K562 (cell line): ENCODE data around the gene MBD2. TPM values are rescaled to one million over a fixed set of nuclear protein-coding genes. Genes with fewer than 3 reads are reported as not detected.

ENCODE experiments used
- ATAC-seq: fragments of 200-7000 bp; cut with Tn5 transposase; 3 replicates; pipeline ENCODE4 v1.9.1; 2020; ENCODE audit warnings: moderate library complexity
- BruUV-seq: library from RNA; stranded (reverse); fragments of 400-500 nt; replicated peaks from 2 replicates; lab custom pipeline; 2021; lab: Mats Ljungman, UMichigan
- CTCF ChIA-PET: fragments of 300-600 bp; formaldehyde crosslinking; extraction: SDS; loops from one replicate; lab custom pipeline; 2021; ENCODE audit warnings: low intra/inter-chr PET ratio; lab: Yijun Ruan, JAX
- POLR2A ChIA-PET: fragments of 300-600, 350-650 bp; sonication (Branson Sonifier 250); formaldehyde crosslinking; extraction: SDS; loops from one replicate; lab custom pipeline; 2021; ENCODE audit warnings: antibody characterized with exemption, inconsistent platforms; lab: Yijun Ruan, JAX
- DNase-seq, 4 experiments: peaks; one replicate each; pipeline versions ENCODE4 v3.0.0 to v3.0.0-alpha.2; 2011 to 2018; ENCODE audit warnings: low spot score in 3 of 4, mixed read lengths in 3 of 4; ENCODE audit errors: extremely low read depth in 1 of 4
- FAIRE-seq: peaks from 2 replicates; lab custom pipeline; 2011; peaks lifted over from hg19 to GRCh38; lab: Jason Lieb, UNC
- H2AFZ ChIP-seq: 2 replicates; pipeline ENCODE4 v1.6.0; 2011; ENCODE audit warnings: low read depth, low read length, control low read depth, inconsistent platforms
- H3K27ac ChIP-seq: fragments of 200-600 bp; 3 replicates; pipeline ENCODE4 v1.8.0; 2011; ENCODE audit warnings: low read depth, mild to moderate bottlenecking, control low read depth, inconsistent platforms, low read length, moderate library complexity, mixed read lengths; ENCODE audit errors: extremely low read depth
- H3K27me3 ChIP-seq, 2 experiments: fragments of 300-600 bp in 1 of 2; 2 replicates in 1 of 2; 3 replicates in 1 of 2; pipeline versions ENCODE4 v1.6.0 to v1.8.0; 2011; ENCODE audit warnings: inconsistent platforms in 2 of 2, low read length in 2 of 2, mild to moderate bottlenecking in 1 of 2, mixed read lengths in 1 of 2, moderate library complexity in 1 of 2; ENCODE audit not compliant: control insufficient read depth in 2 of 2, insufficient read depth in 2 of 2
- H3K36me3 ChIP-seq: fragments of 300-600 bp; 3 replicates; pipeline ENCODE4 v1.8.0; 2011; ENCODE audit warnings: mild to moderate bottlenecking, low read length, inconsistent platforms; ENCODE audit not compliant: control insufficient read depth, insufficient read depth
- H3K4me1 ChIP-seq, 2 experiments: fragments of 200-600 bp in 1 of 2; replicated peaks in 1 of 2; 2 replicates in 1 of 2; 3 replicates in 1 of 2; pipeline versions ENCODE4 v1.5.1 to v1.8.0; 2011; ENCODE audit warnings: inconsistent platforms in 2 of 2, low read length in 2 of 2, mild to moderate bottlenecking in 1 of 2, mixed read lengths in 1 of 2, moderate library complexity in 1 of 2; ENCODE audit not compliant: control insufficient read depth in 2 of 2, insufficient read depth in 2 of 2
- H3K4me2 ChIP-seq: 2 replicates; pipeline ENCODE4 v1.6.1; 2011; ENCODE audit warnings: low read length, control low read depth, inconsistent platforms, mixed read lengths; ENCODE audit not compliant: insufficient read depth
- H3K4me3 ChIP-seq: fragments of 200-600 bp; sonication (generic), shearing (Covaris generic); 2 replicates; pipeline ENCODE4 v1.5.1; 2016; ENCODE audit warnings: control low read depth, inconsistent platforms
- H3K79me2 ChIP-seq: fragments of 200-600 bp; 3 replicates; pipeline ENCODE4 v1.8.0; 2011; ENCODE audit warnings: low read length, inconsistent platforms; ENCODE audit not compliant: control insufficient read depth, insufficient read depth
- H3K9ac ChIP-seq, 2 experiments: 2 replicates each; pipeline versions ENCODE4 v1.6.0 to v1.6.1; 2011; ENCODE audit warnings: low read depth in 2 of 2, low read length in 2 of 2, control low read depth in 1 of 2, inconsistent platforms in 1 of 2, mild to moderate bottlenecking in 1 of 2, mixed read lengths in 1 of 2; ENCODE audit not compliant: insufficient read depth in 1 of 2
- H3K9me1 ChIP-seq: one replicate; pipeline ENCODE4 v1.6.0; 2011; ENCODE audit warnings: inconsistent platforms, mild to moderate bottlenecking, low read length, moderate library complexity; ENCODE audit not compliant: control insufficient read depth, insufficient read depth
- H3K9me3 ChIP-seq: replicated peaks from 2 replicates; pipeline ENCODE4 v1.5.1; 2011; ENCODE audit warnings: low read depth, low read length, inconsistent platforms; ENCODE audit not compliant: control insufficient read depth, insufficient read depth
- H4K20me1 ChIP-seq: replicated peaks from 2 replicates; pipeline ENCODE4 v1.6.1; 2011; ENCODE audit warnings: low read length, inconsistent platforms, mixed read lengths; ENCODE audit not compliant: control insufficient read depth, insufficient read depth
- ARNT ChIP-seq, 2 experiments: fragments of 450-650 bp; IDR thresholded peaks; 2 replicates each; pipeline ENCODE4 v1.6.1; 2016; ENCODE audit warnings: mild to moderate bottlenecking in 1 of 2
- BHLHE40 ChIP-seq: IDR thresholded peaks from 2 replicates; pipeline ENCODE4 v1.6.1; 2011; ENCODE audit warnings: low read length, improper control_type of control experiment
- FIP1L1 ChIP-seq: fragments of 200-400 bp; formaldehyde crosslinking; IDR thresholded peaks from 2 replicates; pipeline ENCODE4 v1.6.1; 2018; ENCODE audit warnings: mild to moderate bottlenecking, low read depth, low read length; ENCODE audit not compliant: poor library complexity, severe bottlenecking
- MEIS2 ChIP-seq: fragments of 450-650 bp; IDR thresholded peaks from 2 replicates; pipeline ENCODE4 v1.6.1; 2014; ENCODE audit warnings: mild to moderate bottlenecking; ENCODE audit not compliant: partially characterized antibody
- NUFIP1 ChIP-seq: fragments of 450-650 bp; IDR thresholded peaks from 2 replicates; pipeline ENCODE4 v1.6.1; 2018; ENCODE audit not compliant: partially characterized antibody
- RAD21 ChIP-seq, 2 experiments: fragments of 250-450 bp in 1 of 2; fragments of 450-650 bp in 1 of 2; sonication (Bioruptor Pico) in 1 of 2; formaldehyde crosslinking in 1 of 2; IDR thresholded peaks in 1 of 2; conservative IDR thresholded peaks in 1 of 2; 2 replicates each; pipeline versions ENCODE4 v1.4.0 to v1.8.0; 2020 to 2022; ENCODE audit warnings: mild to moderate bottlenecking in 2 of 2, moderate library complexity in 1 of 2
- RBBP5 ChIP-seq: fragments of 200-600 bp; sonication (generic); IDR thresholded peaks from 2 replicates; pipeline ENCODE4 v1.6.1; 2012; ENCODE audit warnings: borderline replicate concordance, mild to moderate bottlenecking, low read length, control low read depth, inconsistent platforms; ENCODE audit not compliant: insufficient read depth, poor library complexity, severe bottlenecking
- RFX7 ChIP-seq: fragments of 250-450 bp; sonication (Bioruptor Pico); IDR thresholded peaks from 2 replicates; pipeline ENCODE4 v1.5.1; 2021; ENCODE audit warnings: mild to moderate bottlenecking
- SMAD1 ChIP-seq: fragments of 150-350 bp; IDR thresholded peaks from 2 replicates; pipeline ENCODE4 v1.6.1; 2014; ENCODE audit warnings: low read length, low read depth; ENCODE audit not compliant: partially characterized antibody
- TAF1 ChIP-seq: IDR thresholded peaks from 2 replicates; pipeline ENCODE4 v1.6.1; 2011; ENCODE audit warnings: mild to moderate bottlenecking, low read length, moderate library complexity; ENCODE audit not compliant: insufficient read depth, control insufficient read depth, severe bottlenecking; ENCODE audit errors: extremely low read depth
- ZNF239 ChIP-seq: fragments of 250-450 bp; sonication (Bioruptor Pico); IDR thresholded peaks from 2 replicates; pipeline ENCODE4 v1.4.0; 2020; ENCODE audit warnings: mild to moderate bottlenecking
- WGBS: fragments of 100-300 bp; shearing (Covaris generic); methylation state at CpG from one replicate; pipeline ENCODE4 v1.1.6; 2016; ENCODE audit warnings: low coverage, mixed read lengths; ENCODE audit not compliant: insufficient coverage; ENCODE audit errors: missing lambda C conversion rate; 5-methylcytosine and 5-hydroxymethylcytosine counted together
- in situ Hi-C: fragments of 300-500 bp; cut with MboI; formaldehyde crosslinking; loops from 4 replicates; pipeline ENCODE4 v1.15.0; 2018; ENCODE audit warnings: inconsistent platforms, mixed read lengths
- intact Hi-C: fragments of 100-400 bp; cut with micrococcal nuclease; formaldehyde crosslinking; loops from 2 replicates; pipeline ENCODE4 v1.14.2; 2022
- polyA plus RNA-seq, 8 experiments: library from polyadenylated mRNA; depleted of rRNA in 4 of 8; stranded (reverse) in 5 of 8; unstranded in 3 of 8; fragments of >200 nt; fragmentation: Nextera tagmentation in 2 of 8; fragmentation: Illumina TruSeq in 1 of 8; extraction: Ambion mirVana in 2 of 8; extraction: Trizol in 1 of 8; gene quantifications; 2 replicates each; pipeline versions ENCODE4 v1.2.1 to v1.2.3, GENCODE V29; 2011 to 2014; ENCODE audit warnings: inconsistent platforms in 1 of 8, missing spikeins in 1 of 8
- total RNA-seq, 7 experiments: library from RNA; depleted of rRNA in 6 of 7; stranded (reverse); fragments of >200 nt in 6 of 7; fragmentation: Illumina TruSeq in 2 of 7; extraction: Trizol in 2 of 7; gene quantifications; 2 replicates each; pipeline versions ENCODE4 v1.2.1 to v1.2.3, GENCODE V29; 2011 to 2021; ENCODE audit warnings: low replicate concordance in 1 of 7
- TF ChIP-seq, protein P1 (sequence below): sonication (generic); formaldehyde crosslinking; IDR thresholded peaks from 2 replicates; pipeline ENCODE4 v1.8.1; 2023; ENCODE audit warnings: mild to moderate bottlenecking, missing genetic modification reagents
- TF ChIP-seq, protein P2 (sequence below), 3 experiments: IDR thresholded peaks in 2 of 3; conservative IDR thresholded peaks in 1 of 3; 2 replicates each; pipeline ENCODE4 v1.5.1; 2011 to 2012; ENCODE audit warnings: low read length in 3 of 3, mild to moderate bottlenecking in 3 of 3, control low read depth in 2 of 3, improper control_type of control experiment in 1 of 3, inconsistent platforms in 1 of 3, low read depth in 1 of 3, mixed read lengths in 1 of 3, moderate library complexity in 1 of 3; ENCODE audit not compliant: insufficient read depth in 2 of 3

The MBD2 gene
- total and polyA plus RNA-seq, 9 of the 15 experiments (the other 6 are each of a cell fraction or from before 2014, with no cell fraction given): 4.4 to 40.2 (median 13.9) TPM

DNA sequence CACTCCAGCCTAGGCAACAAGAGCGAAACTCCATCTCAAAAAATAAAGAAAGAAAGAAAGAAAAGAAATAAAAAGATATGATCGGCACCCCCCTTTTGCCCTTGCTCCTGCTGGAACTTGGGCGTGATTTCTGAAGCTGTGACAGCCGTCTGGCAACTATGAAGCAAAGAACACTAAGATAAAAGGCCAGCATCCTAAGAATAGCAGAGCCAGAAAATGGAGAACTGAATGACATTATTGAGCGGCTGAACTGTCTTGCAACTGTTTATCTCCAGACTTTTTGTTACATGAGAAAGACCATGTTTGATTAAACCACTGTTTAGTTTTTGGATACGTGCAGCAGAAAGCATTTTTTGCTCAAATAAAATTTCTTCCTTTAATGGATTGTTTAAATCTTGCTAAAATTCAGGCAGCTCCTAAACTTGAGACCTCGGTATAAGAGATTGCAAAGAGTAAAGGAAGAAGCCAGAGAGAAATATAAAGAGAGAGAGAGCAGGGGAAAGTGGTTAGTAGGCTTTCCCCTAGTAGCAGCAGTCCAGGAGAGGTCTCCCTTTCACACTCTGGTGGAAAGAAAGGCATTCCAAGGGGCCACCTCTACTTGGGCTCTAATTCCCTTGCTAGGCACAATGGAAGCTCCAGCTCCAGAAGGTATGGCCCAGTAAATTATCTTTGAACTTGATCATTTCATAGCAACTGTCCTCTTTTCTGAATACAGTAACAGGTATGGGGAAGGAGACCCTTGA is 8.2 kb upstream of the MBD2 start:
- BruUV-seq: no TSS peak
- POLR2A ChIA-PET: no interaction called here
- FAIRE-seq: peak; percentile 26

More for the DNA sequence above, 8.2 kb upstream of the MBD2 start:
- H3K79me2 ChIP-seq: no peaks in the 10 kb centered on the region
- in situ Hi-C loops: no loop called here
- H3K4me3 ChIP-seq: no peak overlapping the region
- no peaks in the 10 kb centered on the region for H3K36me3 ChIP-seq
- no peak for DNase-seq
- H3K9me3 ChIP-seq: no peaks in the 10 kb centered on the region
- H3K9me1 ChIP-seq: no peaks in the 10 kb centered on the region
- no peaks in the 10 kb centered on the region for H4K20me1 ChIP-seq
- no peaks in the 10 kb centered on the region for H3K27me3 ChIP-seq
- H2AFZ ChIP-seq: peak overlapping the region; percentile 79
- H3K9ac ChIP-seq: no peak overlapping the region
- peaks cover 0 to 10% of the 10 kb centered on the region in 2 experiments; a peak in 2 of 5 replicates for H3K4me1 ChIP-seq
- no peak for TF ChIP-seq MEIS2
- TF ChIP-seq FIP1L1: no peak
- no peak for TF ChIP-seq ZNF239 (CRISPR knock-in tag)
- no peak for TF ChIP-seq NUFIP1
- TF ChIP-seq RFX7: no peak
- no peak for TF ChIP-seq BHLHE40
- TF ChIP-seq TAF1: no peak
- TF ChIP-seq RAD21 (CRISPR knock-in tag; conservative IDR thresholded peaks at IDR 0.05 in 1 of 2, IDR thresholded peaks at IDR 0.05 in 1 of 2): peak; percentile 30 to 34; a peak in 3 of 4 replicates
- TF ChIP-seq ARNT (IDR thresholded peaks at IDR 0.05): no peak
- TF ChIP-seq, protein P1, sequence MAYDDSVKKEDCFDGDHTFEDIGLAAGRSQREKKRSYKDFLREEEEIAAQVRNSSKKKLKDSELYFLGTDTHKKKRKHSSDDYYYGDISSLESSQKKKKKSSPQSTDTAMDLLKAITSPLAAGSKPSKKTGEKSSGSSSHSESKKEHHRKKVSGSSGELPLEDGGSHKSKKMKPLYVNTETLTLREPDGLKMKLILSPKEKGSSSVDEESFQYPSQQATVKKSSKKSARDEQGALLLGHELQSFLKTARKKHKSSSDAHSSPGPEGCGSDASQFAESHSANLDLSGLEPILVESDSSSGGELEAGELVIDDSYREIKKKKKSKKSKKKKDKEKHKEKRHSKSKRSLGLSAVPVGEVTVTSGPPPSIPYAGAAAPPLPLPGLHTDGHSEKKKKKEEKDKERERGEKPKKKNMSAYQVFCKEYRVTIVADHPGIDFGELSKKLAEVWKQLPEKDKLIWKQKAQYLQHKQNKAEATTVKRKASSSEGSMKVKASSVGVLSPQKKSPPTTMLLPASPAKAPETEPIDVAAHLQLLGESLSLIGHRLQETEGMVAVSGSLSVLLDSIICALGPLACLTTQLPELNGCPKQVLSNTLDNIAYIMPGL: no peak
- TF ChIP-seq RBBP5: no peak
- no peak for TF ChIP-seq SMAD1
- TF ChIP-seq, protein P2, sequence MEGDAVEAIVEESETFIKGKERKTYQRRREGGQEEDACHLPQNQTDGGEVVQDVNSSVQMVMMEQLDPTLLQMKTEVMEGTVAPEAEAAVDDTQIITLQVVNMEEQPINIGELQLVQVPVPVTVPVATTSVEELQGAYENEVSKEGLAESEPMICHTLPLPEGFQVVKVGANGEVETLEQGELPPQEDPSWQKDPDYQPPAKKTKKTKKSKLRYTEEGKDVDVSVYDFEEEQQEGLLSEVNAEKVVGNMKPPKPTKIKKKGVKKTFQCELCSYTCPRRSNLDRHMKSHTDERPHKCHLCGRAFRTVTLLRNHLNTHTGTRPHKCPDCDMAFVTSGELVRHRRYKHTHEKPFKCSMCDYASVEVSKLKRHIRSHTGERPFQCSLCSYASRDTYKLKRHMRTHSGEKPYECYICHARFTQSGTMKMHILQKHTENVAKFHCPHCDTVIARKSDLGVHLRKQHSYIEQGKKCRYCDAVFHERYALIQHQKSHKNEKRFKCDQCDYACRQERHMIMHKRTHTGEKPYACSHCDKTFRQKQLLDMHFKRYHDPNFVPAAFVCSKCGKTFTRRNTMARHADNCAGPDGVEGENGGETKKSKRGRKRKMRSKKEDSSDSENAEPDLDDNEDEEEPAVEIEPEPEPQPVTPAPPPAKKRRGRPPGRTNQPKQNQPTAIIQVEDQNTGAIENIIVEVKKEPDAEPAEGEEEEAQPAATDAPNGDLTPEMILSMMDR (IDR thresholded peaks at IDR 0.05 in 2 of 3, conservative IDR thresholded peaks at IDR 0.05 in 1 of 3; ENCODE audit: insufficient read depth in 2 of 3, low read depth in 1 of 3, low read length in 3 of 3): peak in 1 of 3 experiments; percentile 27; a peak in 1 of 6 replicates
- TF ChIP-seq, all 486 proteins: peak for 2
- CTCF ChIA-PET: no interaction called here
- intact Hi-C loops: loop anchor here (2.0 kb wide), 1 partner anchor 38 kb away; no protein-coding TSS in a partner anchor
- H3K27ac ChIP-seq: no peak overlapping the region
- ATAC-seq: peak; percentile 72
- H3K4me2 ChIP-seq: no peak overlapping the region; the same call in 1 of the 2 replicates
- WGBS: 62% methylated on average over 7 of the region's 7 CpGs
